Astrocyte (in vitro differentiated cells and primary cell): ENCODE measurements around the gene PRDM15. TPM values are rescaled to one million over a fixed set of nuclear protein-coding genes. Genes with fewer than 3 reads are reported as not detected.

Experiments
- DNase-seq: peaks from one replicate; pipeline ENCODE4 v3.0.0-alpha.2; 2010; ENCODE audit warnings: low read depth
- FAIRE-seq: peaks from 2 replicates; lab custom pipeline; 2011; peaks lifted over from hg19 to GRCh38; lab: Jason Lieb, UNC
- H2AFZ ChIP-seq: 2 replicates; pipeline ENCODE4 v1.6.0; 2012; ENCODE audit warnings: low read depth, low read length, inconsistent platforms
- H3K27ac ChIP-seq: 2 replicates; pipeline ENCODE4 v1.5.1; 2011; ENCODE audit warnings: low read depth, low read length, inconsistent platforms
- H3K27me3 ChIP-seq: 2 replicates; pipeline ENCODE4 v1.6.0; 2011; ENCODE audit warnings: low read length, inconsistent platforms; ENCODE audit not compliant: insufficient read depth
- H3K36me3 ChIP-seq: 2 replicates; pipeline ENCODE4 v1.5.1; 2011; ENCODE audit warnings: low read length, inconsistent platforms; ENCODE audit not compliant: insufficient read depth
- H3K4me1 ChIP-seq: 2 replicates; pipeline ENCODE4 v1.5.1; 2011; ENCODE audit warnings: low read length, inconsistent platforms; ENCODE audit not compliant: insufficient read depth
- H3K4me2 ChIP-seq: 2 replicates; pipeline ENCODE4 v1.6.0; 2012; ENCODE audit warnings: low read length, inconsistent platforms
- H3K4me3 ChIP-seq: 2 replicates; pipeline ENCODE4 v1.5.1; 2011; ENCODE audit warnings: low read depth, mild to moderate bottlenecking, low read length, inconsistent platforms; ENCODE audit not compliant: insufficient read depth
- H3K79me2 ChIP-seq: 2 replicates; pipeline ENCODE4 v1.6.0; 2012; ENCODE audit warnings: mild to moderate bottlenecking, low read length, inconsistent platforms; ENCODE audit not compliant: insufficient read depth
- H3K9ac ChIP-seq: 2 replicates; pipeline ENCODE4 v1.6.0; 2012; ENCODE audit warnings: mild to moderate bottlenecking, low read length, inconsistent platforms
- H3K9me3 ChIP-seq: 2 replicates; pipeline ENCODE4 v1.5.1; 2012; ENCODE audit warnings: low read depth, mild to moderate bottlenecking, low read length, inconsistent platforms; ENCODE audit not compliant: insufficient read depth
- H4K20me1 ChIP-seq: 2 replicates; pipeline ENCODE4 v1.6.0; 2012; ENCODE audit warnings: low read length, inconsistent platforms; ENCODE audit not compliant: insufficient read depth
- H3K27ac Mint-ChIP-seq: one replicate; pipeline ENCODE4 v1.8.0; 2021; ENCODE audit warnings: mild to moderate bottlenecking, mixed read lengths; ENCODE audit not compliant: unreplicated experiment
- H3K27me3 Mint-ChIP-seq: one replicate; pipeline ENCODE4 v1.8.0; 2021; ENCODE audit warnings: low read depth, mixed read lengths; ENCODE audit not compliant: unreplicated experiment
- H3K36me3 Mint-ChIP-seq: one replicate; pipeline ENCODE4 v1.8.0; 2021; ENCODE audit warnings: low read depth, mixed read lengths; ENCODE audit not compliant: unreplicated experiment
- H3K4me1 Mint-ChIP-seq: one replicate; pipeline ENCODE4 v1.8.0; 2021; ENCODE audit warnings: low read depth, mixed read lengths; ENCODE audit not compliant: unreplicated experiment
- H3K4me3 Mint-ChIP-seq: one replicate; pipeline ENCODE4 v1.8.0; 2021; ENCODE audit warnings: mild to moderate bottlenecking, moderate library complexity, mixed read lengths; ENCODE audit not compliant: unreplicated experiment
- H3K9me3 Mint-ChIP-seq: one replicate; pipeline ENCODE4 v1.8.0; 2021; ENCODE audit warnings: mild to moderate bottlenecking, mixed read lengths; ENCODE audit not compliant: unreplicated experiment
- CTCF ChIP-seq: IDR thresholded peaks from 2 replicates; pipeline ENCODE4 v1.5.1; 2011; ENCODE audit warnings: low read depth, mild to moderate bottlenecking, inconsistent platforms, low read length, moderate library complexity; ENCODE audit not compliant: insufficient read depth
- EZH2 ChIP-seq: IDR thresholded peaks from 2 replicates; pipeline ENCODE4 v1.6.1; 2012; ENCODE audit warnings: mild to moderate bottlenecking, low read length, inconsistent platforms; ENCODE audit not compliant: insufficient read depth
- total RNA-seq: library from RNA; stranded (reverse); gene quantifications from 2 replicates; pipeline ENCODE4 v1.2.1, GENCODE V29; 2021

Gene PRDM15
- total RNA-seq, 1 donor from 2014 or later, result 6.8 TPM

GRCh38 chr21:41901099-41901498 lies 22.0 kb upstream of the PRDM15 start:
- FAIRE-seq (no peak), DNase-seq (no peak)
- Mint-ChIP-seq H3K9me3 (no peaks in the 10 kb centered on the region), H3K36me3 (peaks cover 25% of the 10 kb centered on the region), H3K27me3 (peaks cover 2% of the 10 kb centered on the region), H3K27ac (no peak overlapping the region), H3K4me3 (no peak overlapping the region), H3K4me1 (peaks cover 7% of the 10 kb centered on the region)
- no peak for TF ChIP-seq CTCF
- TF ChIP-seq EZH2, result no peak
- no peak overlapping the region for H3K9ac ChIP-seq
- no peak overlapping the region for H3K27ac ChIP-seq
- no peak overlapping the region for H2AFZ ChIP-seq
- H3K4me3 ChIP-seq, result no peak overlapping the region
- peaks cover 4% of the 10 kb centered on the region for H3K4me1 ChIP-seq
- no peak overlapping the region for H3K4me2 ChIP-seq
- H4K20me1 ChIP-seq, result no peaks in the 10 kb centered on the region
- H3K79me2 ChIP-seq, result no peaks in the 10 kb centered on the region
- H3K27me3 ChIP-seq, result no peaks in the 10 kb centered on the region
- peaks cover 6% of the 10 kb centered on the region for H3K36me3 ChIP-seq
- H3K9me3 ChIP-seq, result no peaks in the 10 kb centered on the region

GRCh38 chr21:41900401-41900800 lies 21.3 kb upstream of the PRDM15 start:
- H3K79me2 ChIP-seq, result no peaks in the 10 kb centered on the region
- no peaks in the 10 kb centered on the region for H3K27me3 ChIP-seq
- DNase-seq (no peak), FAIRE-seq (no peak)
- Mint-ChIP-seq H3K36me3 (peaks cover 25% of the 10 kb centered on the region), H3K27ac (no peak overlapping the region), H3K27me3 (peaks cover 2% of the 10 kb centered on the region), H3K4me1 (peaks cover 14% of the 10 kb centered on the region), H3K9me3 (no peaks in the 10 kb centered on the region), H3K4me3 (no peak overlapping the region)
- no peak for TF ChIP-seq EZH2
- no peak for TF ChIP-seq CTCF
- peaks cover 6% of the 10 kb centered on the region for H3K36me3 ChIP-seq
- no peak overlapping the region for H3K27ac ChIP-seq
- H3K4me2 ChIP-seq, result no peak overlapping the region
- no peak overlapping the region for H2AFZ ChIP-seq
- no peaks in the 10 kb centered on the region for H4K20me1 ChIP-seq
- H3K9ac ChIP-seq, result no peak overlapping the region
- no peaks in the 10 kb centered on the region for H3K9me3 ChIP-seq
- H3K4me3 ChIP-seq, result no peak overlapping the region
- peaks cover 11% of the 10 kb centered on the region for H3K4me1 ChIP-seq

- Mint-ChIP-seq H3K36me3 (peaks cover 25% of the 10 kb centered on the region), H3K27ac (no peak overlapping the region)
- TF ChIP-seq EZH2 (no peak), CTCF (no peak)
These were observed 20.5 kb upstream of the PRDM15 start for GRCh38 chr21:41899426-41900202.

More at GRCh38 chr21:41899426-41900202, 20.5 kb upstream of the PRDM15 start:
- Histone ChIP-seq H3K9me3 (no peaks in the 10 kb centered on the region), H3K9ac (no peak overlapping the region), H3K4me1 (peaks cover 19% of the 10 kb centered on the region), H4K20me1 (no peaks in the 10 kb centered on the region), H3K27me3 (no peaks in the 10 kb centered on the region), H2AFZ (no peak overlapping the region), H3K27ac (no peak overlapping the region), H3K4me2 (no peak overlapping the region), H3K36me3 (peaks cover 6% of the 10 kb centered on the region), H3K79me2 (no peaks in the 10 kb centered on the region), H3K4me3 (no peak overlapping the region)
- DNase-seq (no peak), FAIRE-seq (no peak)
- H3K27me3 Mint-ChIP-seq, result peaks cover 2% of the 10 kb centered on the region
- H3K9me3 Mint-ChIP-seq, result no peaks in the 10 kb centered on the region
- peaks cover 22% of the 10 kb centered on the region for H3K4me1 Mint-ChIP-seq
- H3K4me3 Mint-ChIP-seq, result no peak overlapping the region
